Lower leg skin (tissue), 4 donors: ENCODE results near the gene CCR9. TPM values are rescaled to one million over a fixed set of nuclear protein-coding genes. Genes with fewer than 3 reads are reported as not detected.

Experiments used
- DNase-seq, 2 donors: peaks; one replicate each; pipeline ENCODE4 v3.0.0-alpha.2; 2019; ENCODE audit warnings: low spot score in 2 of 2
- H3K4me3 ChIP-seq: fragments of 200-600 bp; sonication (generic); 2 replicates; pipeline ENCODE4 v1.5.1; 2017; ENCODE audit warnings: mild to moderate bottlenecking, low read depth; ENCODE audit not compliant: poor library complexity, severe bottlenecking
- POLR2A ChIP-seq, 2 donors: fragments of 450-650 bp; IDR thresholded peaks; one replicate each; pipeline ENCODE4 v1.6.1; 2016 to 2017; ENCODE audit warnings: antibody characterized with exemption in 2 of 2, mild to moderate bottlenecking in 1 of 2, moderate library complexity in 1 of 2
- WGBS, 2 donors: methylation state at CpG; one replicate each; pipeline ENCODE4 v1.1.5; 2018; 5-methylcytosine and 5-hydroxymethylcytosine counted together
- intact Hi-C: fragments of 100-400 bp; cut with DNase I; formaldehyde crosslinking; loops from one replicate; pipeline ENCODE4 v1.15.0; 2023; ENCODE audit warnings: low total_unique reads
- total RNA-seq, 4 donors: library from RNA; depleted of rRNA; stranded (reverse); fragments of >200 nt; gene quantifications; one replicate each; pipeline ENCODE4 v1.1.0, GENCODE V29; 2016
- TF ChIP-seq, protein P1 (sequence below), 3 donors: fragments of 450-650 bp; IDR thresholded peaks; one replicate each; pipeline ENCODE4 v1.5.1; 2016; ENCODE audit warnings: antibody characterized with exemption in 3 of 3, mild to moderate bottlenecking in 3 of 3, moderate library complexity in 2 of 3

Gene CCR9
- total RNA-seq, 4 donors from 2014 or later, result 0.25 TPM; not detected in 3

DNA sequence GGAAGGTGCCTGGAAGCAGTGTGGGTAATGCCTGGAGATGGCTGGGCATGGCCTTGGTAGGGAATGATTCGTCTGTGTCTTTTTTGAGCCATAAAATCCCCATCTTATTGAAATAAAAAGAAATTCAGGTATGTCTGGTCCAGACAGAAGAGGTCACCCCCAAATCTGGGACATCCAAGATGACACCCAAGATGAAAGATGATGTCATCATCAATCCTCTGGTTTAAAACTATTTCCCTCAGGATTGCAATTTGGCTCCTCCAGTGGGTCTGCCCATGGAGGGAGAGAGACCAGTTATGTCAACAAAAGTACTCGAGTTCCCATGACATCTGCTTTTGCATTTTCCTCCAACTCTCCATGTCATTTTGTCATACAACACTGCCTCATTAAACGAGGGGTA lies 16.7 kb upstream of the CCR9 start:
- no peak overlapping the region for H3K4me3 ChIP-seq
- WGBS, 2 donors, result 70 to 79% methylated on average over 3 of the region's 3 CpGs
- intact Hi-C loops, result no loop called here
- no peak for DNase-seq
- no peak for TF ChIP-seq POLR2A (IDR thresholded peaks at IDR 0.05)
- TF ChIP-seq, protein P1, sequence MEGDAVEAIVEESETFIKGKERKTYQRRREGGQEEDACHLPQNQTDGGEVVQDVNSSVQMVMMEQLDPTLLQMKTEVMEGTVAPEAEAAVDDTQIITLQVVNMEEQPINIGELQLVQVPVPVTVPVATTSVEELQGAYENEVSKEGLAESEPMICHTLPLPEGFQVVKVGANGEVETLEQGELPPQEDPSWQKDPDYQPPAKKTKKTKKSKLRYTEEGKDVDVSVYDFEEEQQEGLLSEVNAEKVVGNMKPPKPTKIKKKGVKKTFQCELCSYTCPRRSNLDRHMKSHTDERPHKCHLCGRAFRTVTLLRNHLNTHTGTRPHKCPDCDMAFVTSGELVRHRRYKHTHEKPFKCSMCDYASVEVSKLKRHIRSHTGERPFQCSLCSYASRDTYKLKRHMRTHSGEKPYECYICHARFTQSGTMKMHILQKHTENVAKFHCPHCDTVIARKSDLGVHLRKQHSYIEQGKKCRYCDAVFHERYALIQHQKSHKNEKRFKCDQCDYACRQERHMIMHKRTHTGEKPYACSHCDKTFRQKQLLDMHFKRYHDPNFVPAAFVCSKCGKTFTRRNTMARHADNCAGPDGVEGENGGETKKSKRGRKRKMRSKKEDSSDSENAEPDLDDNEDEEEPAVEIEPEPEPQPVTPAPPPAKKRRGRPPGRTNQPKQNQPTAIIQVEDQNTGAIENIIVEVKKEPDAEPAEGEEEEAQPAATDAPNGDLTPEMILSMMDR (IDR thresholded peaks at IDR 0.05), result no peak

DNA sequence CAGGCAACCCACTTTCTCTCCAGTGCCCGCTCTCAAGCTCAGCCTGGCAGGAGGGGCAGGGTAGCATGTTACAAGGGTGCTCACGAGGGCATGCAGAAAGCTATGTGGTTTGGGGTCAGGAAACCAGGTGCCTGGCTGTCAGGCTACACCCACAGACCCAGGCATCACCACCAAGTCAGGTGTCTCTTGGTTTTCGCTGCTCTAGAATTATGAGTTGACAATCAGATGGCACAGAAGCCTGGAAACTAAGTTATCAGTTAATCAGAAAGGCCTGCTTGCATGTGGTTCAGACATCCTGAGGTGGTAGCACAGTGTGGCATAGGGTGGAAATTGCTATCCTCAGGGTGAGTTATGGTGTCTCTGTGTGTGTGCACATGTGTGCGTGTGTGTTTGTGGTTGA lies 16.2 kb upstream of the CCR9 start:
- no peak for DNase-seq
- 78 to 86% methylated on average over 4 of the region's 4 CpGs for WGBS, 2 donors
- intact Hi-C loops, result no loop called here

DNA sequence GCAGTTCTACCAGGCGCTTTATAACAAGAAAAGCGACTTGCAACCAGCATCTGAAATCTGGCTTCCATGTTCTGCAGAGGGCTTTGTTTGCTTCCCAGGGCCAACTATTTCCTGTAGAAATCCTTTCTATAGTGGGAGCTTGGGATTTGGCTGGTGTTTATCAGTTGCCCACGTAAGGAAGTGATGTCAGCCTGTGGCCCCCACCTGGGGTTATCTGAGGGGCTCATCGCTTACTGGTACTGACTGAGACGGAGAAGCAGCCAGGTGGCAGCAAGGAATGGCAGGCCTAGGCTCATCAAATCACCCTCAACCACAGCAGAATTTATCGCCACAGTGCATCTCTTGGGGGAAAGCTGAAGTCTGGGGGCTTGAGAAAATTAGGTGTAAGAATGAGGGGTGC lies 14.6 kb upstream of the CCR9 start:
- WGBS, 2 donors, result 79 to 86% methylated on average over 6 of the region's 6 CpGs
- TF ChIP-seq, protein P1 (IDR thresholded peaks at IDR 0.05), result no peak
- no peak for TF ChIP-seq POLR2A (IDR thresholded peaks at IDR 0.05)
- no peak overlapping the region for H3K4me3 ChIP-seq
- DNase-seq, result no peak
- intact Hi-C loops, result no loop called here

More for the DNA sequence above, 16.2 kb upstream of the CCR9 start:
- H3K4me3 ChIP-seq, result no peak overlapping the region
- TF ChIP-seq POLR2A (IDR thresholded peaks at IDR 0.05), result no peak
- TF ChIP-seq, protein P1 (IDR thresholded peaks at IDR 0.05), result no peak

DNA sequence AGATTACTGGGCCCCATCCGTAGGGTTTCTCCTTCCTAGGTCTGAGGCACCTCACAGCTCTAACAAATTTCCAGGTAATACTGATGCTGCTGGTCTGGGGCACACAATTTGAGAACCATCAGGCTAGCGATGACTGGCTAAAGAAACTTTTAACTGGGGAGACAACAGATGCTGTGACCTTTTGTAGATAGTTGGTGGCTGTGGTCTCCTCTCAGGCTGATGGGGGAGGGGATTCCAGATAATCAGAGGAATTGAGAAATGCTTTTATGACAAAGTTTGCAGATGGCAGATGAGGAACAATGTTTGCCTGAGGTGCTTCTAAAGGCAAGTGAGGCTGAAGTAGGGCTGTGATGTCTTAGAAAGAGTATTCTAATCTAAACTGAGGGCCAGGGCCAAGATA lies 13.8 kb upstream of the CCR9 start:
- WGBS, 2 donors, result 91 to 95% methylated on average over 2 of the region's 2 CpGs
- TF ChIP-seq, protein P1 (IDR thresholded peaks at IDR 0.05), result no peak
- no peak for TF ChIP-seq POLR2A (IDR thresholded peaks at IDR 0.05)
- no peak overlapping the region for H3K4me3 ChIP-seq
- intact Hi-C loops, result no loop called here
- no peak for DNase-seq

DNA sequence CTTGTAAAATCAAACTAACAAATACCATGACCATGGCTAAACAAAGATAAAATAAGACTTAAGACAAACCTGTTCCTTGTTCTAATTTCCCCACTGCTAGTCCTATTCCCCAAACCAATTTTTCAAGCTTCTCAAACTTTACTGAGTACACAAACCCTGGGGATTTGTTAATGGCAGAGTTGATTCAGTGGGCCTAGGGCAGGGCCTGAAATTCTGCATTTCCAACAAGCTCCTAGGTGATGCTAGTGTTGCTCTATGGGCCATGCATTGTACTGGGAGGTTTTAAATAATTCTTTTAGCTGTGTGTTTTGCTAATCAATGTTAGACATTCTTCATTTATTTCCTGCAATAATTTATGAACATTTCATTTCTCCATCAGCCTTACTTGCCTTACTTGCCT lies 13.3 kb upstream of the CCR9 start:
- DNase-seq, result no peak
- intact Hi-C loops, result no loop called here
- H3K4me3 ChIP-seq, result no peak overlapping the region
- TF ChIP-seq, protein P1 (IDR thresholded peaks at IDR 0.05), result no peak
- no peak for TF ChIP-seq POLR2A (IDR thresholded peaks at IDR 0.05)

DNA sequence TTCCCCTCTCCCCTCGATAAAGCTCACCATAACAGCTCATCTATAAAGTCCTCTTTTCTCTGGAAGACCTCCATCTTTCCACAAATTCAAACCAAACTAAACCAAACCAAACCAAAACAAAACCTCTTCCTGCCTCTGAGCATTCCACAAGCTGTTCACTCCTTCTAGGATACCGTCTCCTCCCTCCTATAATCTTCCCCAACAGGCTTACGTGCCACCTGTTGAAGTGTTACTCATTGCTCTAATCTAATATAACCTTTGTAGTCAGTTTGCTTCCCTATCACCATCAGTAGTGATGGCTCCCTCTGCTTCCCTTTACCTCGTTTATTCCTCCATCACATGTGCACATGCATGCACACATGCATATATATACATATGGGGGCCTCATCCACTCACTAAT lies 12.7 kb upstream of the CCR9 start:
- 87 to 93% methylated on average over 4 of the region's 4 CpGs for WGBS, 2 donors
- intact Hi-C loops, result no loop called here
- TF ChIP-seq, protein P1 (IDR thresholded peaks at IDR 0.05), result no peak
- no peak for TF ChIP-seq POLR2A (IDR thresholded peaks at IDR 0.05)
- no peak for DNase-seq
- H3K4me3 ChIP-seq, result no peak overlapping the region
